HG03045 (cell line): Measurements from ENCODE around the gene OXLD1.

Source experiments
- ATAC-seq: cut with Tn5 transposase; IDR thresholded peaks from one replicate; pipeline ENCODE4 v1.9.1; 2021; ENCODE audit warnings: mild to moderate bottlenecking, moderate library complexity; ENCODE audit not compliant: unreplicated experiment

Gene OXLD1

GRCh38 chr17:81655378-81656117 lies 10.9 kb downstream of the OXLD1 start:
- no peak for ATAC-seq

GRCh38 chr17:81652906-81653771 lies 13.3 kb downstream of the OXLD1 start:
- ATAC-seq = no peak

GRCh38 chr17:81651692-81652091 lies 14.7 kb downstream of the OXLD1 start:
- ATAC-seq = no peak

- no peak for ATAC-seq
Measured at GRCh38 chr17:81650951-81651350, 15.5 kb downstream of the OXLD1 start.

- no peak for ATAC-seq
Measured at GRCh38 chr17:81648707-81649085, 17.7 kb downstream of the OXLD1 start.

- ATAC-seq = no peak
Measured at GRCh38 chr17:81648013-81648706, 18.2 kb downstream of the OXLD1 start.

GRCh38 chr17:81647640-81648012 lies 18.8 kb downstream of the OXLD1 start:
- no peak for ATAC-seq

GRCh38 chr17:81646869-81647600 lies 19.4 kb downstream of the OXLD1 start:
- ATAC-seq = no peak

- ATAC-seq = no peak
Measured at GRCh38 chr17:81644976-81645952, 21.1 kb downstream of the OXLD1 start.

GRCh38 chr17:81644496-81644895 lies 21.9 kb downstream of the OXLD1 start:
- ATAC-seq = no peak

GRCh38 chr17:81641825-81642489 lies 24.4 kb downstream of the OXLD1 start:
- no peak for ATAC-seq

GRCh38 chr17:81640011-81640410 lies 26.4 kb downstream of the OXLD1 start:
- no peak for ATAC-seq

GRCh38 chr17:81638683-81639082 lies 27.7 kb downstream of the OXLD1 start:
- ATAC-seq = no peak

GRCh38 chr17:81636505-81637288 lies 29.7 kb downstream of the OXLD1 start, which contains the start of the genes NPLOC4 and TSPAN10:
Gene NPLOC4, minus strand, starts transcription at chr17:81637112. Its CDS starts 182 bp downstream, at chr17:81636930.
Gene TSPAN10, plus strand, starts transcription at chr17:81637196. Its CDS starts 5,217 bp downstream, at chr17:81642413.
- ATAC-seq = peak; percentile 72

GRCh38 chr17:81635973-81636504 lies 30.4 kb downstream of the OXLD1 start:
- ATAC-seq = no peak

GRCh38 chr17:81635431-81635830 lies 31.0 kb downstream of the OXLD1 start:
- ATAC-seq = no peak

GRCh38 chr17:81631482-81631881 lies 34.9 kb downstream of the OXLD1 start:
- ATAC-seq = no peak

- ATAC-seq = no peak
Measured at GRCh38 chr17:81630274-81630673, 36.1 kb downstream of the OXLD1 start.
